HG03460 (cell line): ENCODE data around the gene TFAM.

Experiments
- ATAC-seq: cut with Tn5 transposase; IDR thresholded peaks from one replicate; pipeline ENCODE4 v1.9.1; 2021; ENCODE audit not compliant: unreplicated experiment

The TFAM gene

GRCh38 chr10:58384999-58385783 is at the start of gene TFAM:
Gene TFAM, plus strand, starts transcription at chr10:58385410. Its CDS starts 138 bp downstream, at chr10:58385548.
- ATAC-seq, result peak; percentile 80

DNA sequence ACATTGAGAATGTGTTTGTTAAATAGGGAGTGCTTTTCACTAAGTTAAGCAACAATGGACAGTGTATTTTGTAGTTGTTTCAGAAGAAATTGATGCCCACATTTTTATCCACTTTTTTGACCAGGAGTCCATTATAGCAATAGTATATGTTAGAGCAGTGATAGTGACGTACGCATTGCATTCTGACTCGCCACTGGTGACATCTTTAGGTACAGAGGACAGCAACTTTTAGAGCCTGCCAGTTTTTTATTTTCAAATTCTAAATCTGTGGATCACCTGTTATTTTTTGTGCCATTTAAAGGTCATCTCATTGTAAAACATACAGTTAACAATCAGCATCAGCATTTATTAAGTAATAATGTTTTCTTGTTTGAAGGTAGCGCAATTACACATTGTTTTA is 49.0 kb upstream of the TFAM start:
- no peak for ATAC-seq

GRCh38 chr10:58341422-58341821 is 43.8 kb upstream of the TFAM start:
- ATAC-seq, result no peak

- ATAC-seq, result no peak
These were observed 43.3 kb upstream of the TFAM start for GRCh38 chr10:58341947-58342346.

- no peak for ATAC-seq
These were observed 37.2 kb upstream of the TFAM start for GRCh38 chr10:58347967-58348366.

GRCh38 chr10:58348571-58349033 is 36.6 kb upstream of the TFAM start:
- no peak for ATAC-seq

- no peak for ATAC-seq
These were observed 35.2 kb upstream of the TFAM start for GRCh38 chr10:58350023-58350422.

DNA sequence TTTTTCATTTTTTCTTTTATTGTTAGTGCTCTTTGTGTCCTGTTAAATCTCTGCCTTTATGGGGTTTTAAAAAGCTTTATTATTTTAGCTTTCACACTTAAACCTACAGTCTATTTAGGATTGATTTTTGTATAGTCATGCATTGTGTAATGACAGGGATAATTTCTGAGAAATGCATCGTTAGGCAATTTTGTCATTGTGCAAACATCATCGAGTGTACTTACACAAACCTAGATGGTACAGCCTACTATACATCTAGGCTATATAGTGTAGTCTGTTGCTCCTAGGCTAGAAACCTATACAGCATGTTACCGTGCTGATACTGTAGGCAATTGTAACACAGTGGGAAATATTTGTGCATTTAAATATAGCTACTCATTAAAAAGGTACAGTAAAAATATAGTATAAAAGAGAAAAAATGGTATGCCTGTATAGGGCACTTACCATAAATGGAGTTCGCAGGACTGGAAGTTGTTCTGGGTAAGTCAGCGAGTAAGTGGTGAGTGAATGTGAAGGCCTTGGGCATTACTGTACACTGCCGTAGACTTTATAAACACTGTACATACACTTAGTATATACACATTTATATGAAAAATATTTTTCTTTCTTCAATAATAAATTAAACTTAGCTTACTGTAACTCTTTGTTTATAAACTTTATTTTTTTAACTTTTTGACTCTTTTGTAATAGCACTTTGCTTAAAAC is 34.4 kb upstream of the TFAM start:
- ATAC-seq, result no peak

DNA sequence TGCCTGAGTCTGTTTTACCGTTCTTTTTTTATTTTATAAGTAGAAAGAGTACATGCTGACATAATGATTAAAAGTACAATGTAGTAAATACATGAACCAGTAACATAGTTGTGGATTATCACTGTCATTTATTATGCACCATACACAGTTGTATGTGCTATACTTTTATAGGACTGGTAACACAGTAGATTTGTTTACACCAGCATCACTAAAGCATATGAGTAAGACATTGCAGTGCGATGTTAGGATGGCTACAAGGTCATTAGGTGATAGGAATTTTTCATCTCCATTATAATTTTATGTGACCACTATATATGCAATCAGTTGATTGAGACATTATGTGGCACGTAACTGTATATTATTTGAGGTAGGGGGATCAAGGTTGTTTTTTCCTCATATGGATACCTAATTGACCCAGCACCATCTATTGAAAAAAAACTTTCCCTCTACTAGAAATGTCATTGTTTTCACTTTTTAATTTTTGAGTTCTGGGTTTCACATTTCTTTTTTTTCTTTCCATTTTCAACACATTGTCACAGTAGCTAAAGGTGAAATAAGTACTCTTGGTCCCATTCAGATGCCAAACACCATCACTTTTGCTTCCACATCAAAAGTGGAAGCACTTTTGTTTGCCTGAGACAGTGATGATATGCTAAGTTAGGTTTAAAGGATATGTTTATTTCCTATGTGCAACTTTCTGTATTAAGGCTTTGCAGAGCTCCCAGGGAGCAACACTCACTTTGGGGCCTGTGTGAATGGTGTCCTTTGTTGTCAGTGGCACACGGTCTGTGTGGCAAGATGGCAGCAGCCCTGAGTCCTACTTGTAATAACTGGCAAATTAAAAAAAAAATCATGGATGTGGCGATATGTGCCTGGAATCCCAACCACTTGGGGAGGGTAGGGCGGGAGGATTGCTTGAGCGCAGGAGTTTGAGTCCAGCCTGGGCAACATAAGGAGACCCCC is 33.3 kb upstream of the TFAM start:
- ATAC-seq, result no peak

DNA sequence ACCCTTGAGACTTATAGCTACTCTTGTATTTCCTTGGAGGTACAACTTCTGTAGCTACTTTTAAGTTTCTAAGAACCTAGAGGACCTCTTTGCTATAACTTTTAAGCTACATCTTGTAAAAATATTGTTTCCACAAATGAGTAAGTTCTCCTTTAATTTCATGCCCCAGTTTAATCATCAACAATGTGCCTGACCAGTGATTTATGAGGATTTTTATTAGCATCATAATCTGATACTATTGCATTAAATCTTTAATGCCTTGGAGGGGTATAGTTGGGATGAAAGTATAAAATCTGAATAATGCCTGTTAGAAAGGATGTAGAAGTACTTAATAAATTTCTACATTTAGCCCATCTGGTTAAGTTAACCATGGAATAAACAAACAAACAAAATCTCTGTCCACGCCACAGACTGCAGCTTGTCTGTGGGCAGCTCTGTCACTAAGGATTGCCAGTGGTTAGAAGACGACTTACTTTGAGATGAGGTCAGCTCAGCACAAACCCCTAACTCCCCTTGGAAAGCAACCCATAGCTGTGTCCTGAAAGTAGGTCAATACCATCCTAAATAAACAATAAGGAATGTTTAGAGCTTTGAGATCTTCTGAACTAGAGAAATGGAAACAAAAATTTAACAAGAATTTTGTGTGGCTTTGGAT is 32.1 kb upstream of the TFAM start:
- ATAC-seq, result no peak

- ATAC-seq, result no peak
These were observed 28.5 kb upstream of the TFAM start for GRCh38 chr10:58356756-58357155.

DNA sequence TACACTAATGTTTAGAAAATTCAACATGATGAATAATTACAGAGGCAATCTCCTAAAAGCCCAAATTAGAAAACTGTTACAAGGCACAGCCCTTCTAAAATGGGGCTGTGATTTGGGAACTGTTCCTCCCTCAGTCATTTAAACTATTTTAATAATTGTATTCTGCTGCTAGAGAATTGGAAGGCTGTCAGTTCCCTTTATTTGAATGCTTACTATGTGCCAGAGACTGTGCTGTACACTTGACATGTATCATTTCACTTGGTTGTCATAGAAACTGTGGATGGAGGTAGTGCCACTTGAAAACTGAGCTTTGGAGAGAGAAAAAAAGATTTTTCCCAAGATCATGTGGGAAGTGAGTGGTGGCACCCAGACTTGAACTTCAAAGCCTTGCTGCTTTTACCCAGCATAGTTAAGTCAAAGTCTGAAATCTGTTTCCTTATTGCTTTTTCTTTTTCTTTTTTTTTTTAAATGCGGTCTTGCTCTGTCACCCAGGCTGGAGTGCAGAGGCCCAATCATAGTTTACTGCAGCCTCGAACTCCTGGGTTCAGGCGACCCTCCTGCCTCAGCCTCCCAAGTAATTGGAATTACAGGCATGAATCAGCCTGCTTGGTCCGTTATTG is 26.8 kb upstream of the TFAM start:
- no peak for ATAC-seq

- ATAC-seq, result no peak
These were observed 26.3 kb upstream of the TFAM start for GRCh38 chr10:58358947-58359346.

GRCh38 chr10:58359541-58359940 is 25.7 kb upstream of the TFAM start:
- ATAC-seq, result no peak

DNA sequence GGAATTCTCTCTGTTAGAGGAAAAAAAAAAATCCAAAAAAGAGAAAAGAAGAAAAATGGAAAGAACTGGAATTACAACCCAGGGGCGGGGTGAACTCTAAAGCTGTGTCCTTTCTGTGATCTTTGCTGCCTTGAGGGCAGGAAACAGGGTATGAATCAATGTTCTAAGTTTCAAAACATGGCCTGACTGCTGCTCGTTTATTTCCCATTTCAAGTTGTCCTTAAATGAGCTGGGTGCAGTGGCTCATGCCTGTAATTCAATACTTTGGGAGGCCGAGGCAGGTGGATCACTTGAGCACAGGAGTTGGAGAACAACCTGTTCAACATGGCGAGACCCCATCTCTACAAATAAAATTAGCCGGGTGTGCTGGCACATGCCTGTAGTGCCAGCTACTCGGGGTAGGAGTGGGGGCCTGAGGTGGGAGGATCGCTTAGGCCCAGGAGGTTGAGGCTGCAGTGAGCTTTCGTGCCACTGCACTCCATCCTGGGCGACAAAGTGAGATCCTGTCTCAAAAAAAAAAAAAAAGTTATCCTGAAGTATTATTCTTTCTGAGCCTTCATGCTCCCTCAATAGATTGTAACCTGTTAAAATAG is 24.7 kb upstream of the TFAM start:
- ATAC-seq, result no peak

- no peak for ATAC-seq
These were observed 23.9 kb upstream of the TFAM start for GRCh38 chr10:58361353-58361752.

GRCh38 chr10:58362027-58362789 is 23.0 kb upstream of the TFAM start:
- ATAC-seq, result no peak

DNA sequence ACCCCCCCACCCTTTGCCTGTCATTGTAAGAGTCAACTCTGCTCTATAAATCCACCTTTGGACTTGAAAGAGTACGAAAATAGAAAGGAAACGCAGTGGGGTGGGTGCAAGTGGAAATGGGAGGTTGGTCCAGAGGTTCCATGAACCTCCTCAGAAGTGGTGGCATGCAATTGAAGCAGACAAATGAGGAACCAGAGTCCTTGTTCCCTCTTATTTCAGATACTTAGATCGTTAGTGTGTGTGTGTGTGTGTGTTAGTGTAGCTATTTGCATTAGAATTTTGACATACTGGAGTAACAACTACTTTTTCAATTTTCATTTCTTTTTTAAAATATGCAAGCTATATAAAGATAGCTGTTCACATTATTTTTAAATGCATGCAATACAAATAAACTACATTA is 18.1 kb upstream of the TFAM start:
- ATAC-seq, result no peak

DNA sequence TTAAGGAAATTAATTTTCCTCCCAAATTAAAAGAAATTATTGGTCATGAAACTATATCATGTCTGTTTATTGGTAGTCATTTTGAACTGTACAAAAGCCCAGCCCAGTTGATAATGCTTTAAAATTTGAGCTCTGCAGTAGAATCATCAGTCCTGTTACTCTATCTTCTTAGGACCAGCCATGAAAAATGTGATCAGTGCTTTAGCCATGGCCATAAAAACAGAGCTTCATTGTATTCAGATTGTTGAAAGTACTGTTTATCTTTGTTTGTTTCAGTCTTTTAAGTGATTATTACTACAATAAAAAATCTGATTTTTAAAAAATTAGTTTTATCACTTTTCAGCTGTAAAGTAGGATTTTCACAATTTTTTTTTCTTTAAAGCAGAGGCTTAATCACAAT is 13.7 kb upstream of the TFAM start:
- ATAC-seq, result no peak
